Upper lobe of left lung (tissue), 6 donors: ENCODE measurements around the gene PAX7. TPM values are rescaled to one million over a fixed set of nuclear protein-coding genes. Genes with fewer than 3 reads are reported as not detected.

Experiments used
- ATAC-seq, 2 donors: fragments of 200-7000 bp; cut with Tn5 transposase; one replicate each; pipeline ENCODE4 v1.9.1; 2022; ENCODE audit warnings: mild to moderate bottlenecking in 2 of 2, moderate library complexity in 2 of 2; ENCODE audit not compliant: low FRiP score in 2 of 2
- DNase-seq, 2 donors: peaks; one replicate each; pipeline ENCODE4 v3.0.0-alpha.2; 2019 to 2020
- H3K27ac ChIP-seq, 4 donors: fragments of 200-600 bp; sonication (generic); one replicate each; pipeline ENCODE4 v1.5.1; 2016 to 2019
- H3K27me3 ChIP-seq, 4 donors: fragments of 200-600 bp; sonication (generic); one replicate each; pipeline ENCODE4 v1.5.1; 2017 to 2019
- H3K36me3 ChIP-seq, 4 donors: fragments of 200-600 bp; sonication (generic); one replicate each; pipeline ENCODE4 v1.5.1; 2016 to 2019
- H3K4me1 ChIP-seq, 4 donors: fragments of 200-600 bp; sonication (generic); one replicate each; pipeline ENCODE4 v1.5.1; 2018 to 2019
- H3K4me3 ChIP-seq, 4 donors: fragments of 200-600 bp; sonication (generic); one replicate each; pipeline ENCODE4 v1.5.1; 2017 to 2019; ENCODE audit warnings: mild to moderate bottlenecking in 2 of 4, moderate library complexity in 1 of 4
- H3K9me3 ChIP-seq, 4 donors: fragments of 200-600 bp; sonication (generic); one replicate each; pipeline ENCODE4 v1.5.1; 2018 to 2019
- CTCF ChIP-seq, 6 experiments: fragments of 450-650 bp in 4 of 6; fragments of 200-600 bp in 2 of 6; sonication (generic) in 2 of 6; IDR thresholded peaks; one replicate each; pipeline ENCODE4 v1.5.1; 2016 to 2019; ENCODE audit warnings: antibody characterized with exemption in 6 of 6
- EP300 ChIP-seq, 4 donors: sonication (generic); formaldehyde crosslinking; IDR thresholded peaks; one replicate each; pipeline ENCODE4 v1.5.1; 2017; ENCODE audit warnings: antibody characterized with exemption in 4 of 4, control low read depth in 2 of 4
- POLR2A ChIP-seq, 4 donors: fragments of 450-650 bp; IDR thresholded peaks; one replicate each; pipeline ENCODE4 v1.5.1; 2016 to 2017; ENCODE audit warnings: antibody characterized with exemption in 4 of 4, mild to moderate bottlenecking in 2 of 4
- POLR2AphosphoS5 ChIP-seq, 2 donors: sonication (generic); formaldehyde crosslinking; IDR thresholded peaks; one replicate each; pipeline ENCODE4 v1.5.1; 2017; ENCODE audit warnings: antibody characterized with exemption in 2 of 2
- WGBS, 2 donors: methylation state at CpG; one replicate each; pipeline ENCODE4 v1.1.5; 2017 to 2018; 5-methylcytosine and 5-hydroxymethylcytosine counted together
- total RNA-seq, 6 donors: library from RNA; depleted of rRNA in 4 of 6; stranded (reverse); fragments of >200 nt in 4 of 6; gene quantifications; one replicate each; pipeline versions ENCODE4 v1.1.0 to v1.2.1, GENCODE V29; 2016 to 2021
- donor health status: DM: no; HTN: no; CAD: no; lungs with moderate emphysema.
- donor health status: DM: no; HTN: yes; CAD: no; lungs with severe emphysema.

Gene PAX7
- total RNA-seq, 6 donors from 2014 or later = not detected

GRCh38 chr1:18735224-18735997 lies 104.8 kb downstream of the PAX7 start:
- DNase-seq = peak in 1 of 2 donors; percentile 71

GRCh38 chr1:18736958-18737357 lies 106.3 kb downstream of the PAX7 start:
- peak in 1 of 2 donors; percentile 50 for DNase-seq
- Histone ChIP-seq H3K9me3 (no peaks in the 10 kb centered on the region), H3K27ac (no peak overlapping the region), H3K4me3 (no peak overlapping the region), H3K27me3 (no peaks in the 10 kb centered on the region), H3K36me3 (no peaks in the 10 kb centered on the region), H3K4me1 (no peaks in the 10 kb centered on the region)
- TF ChIP-seq EP300 (IDR thresholded peaks at IDR 0.05) (no peak), CTCF (IDR thresholded peaks at IDR 0.05) (no peak), POLR2A (IDR thresholded peaks at IDR 0.05) (no peak), POLR2AphosphoS5 (IDR thresholded peaks at IDR 0.05) (no peak)
- ATAC-seq = no peak
- WGBS, 2 donors = 29 to 72% methylated on average over 1 to 6 of the region's 6 CpGs

More at GRCh38 chr1:18735224-18735997, 104.8 kb downstream of the PAX7 start:
- Histone ChIP-seq H3K27me3 (no peaks in the 10 kb centered on the region), H3K4me1 (no peaks in the 10 kb centered on the region), H3K36me3 (no peaks in the 10 kb centered on the region), H3K4me3 (no peak overlapping the region), H3K27ac (no peak overlapping the region), H3K9me3 (no peaks in the 10 kb centered on the region)
- WGBS, 2 donors = 82 to 83% methylated on average over 11 to 16 of the region's 22 CpGs
- TF ChIP-seq CTCF (IDR thresholded peaks at IDR 0.05) (no peak), EP300 (IDR thresholded peaks at IDR 0.05) (no peak), POLR2A (IDR thresholded peaks at IDR 0.05) (no peak), POLR2AphosphoS5 (IDR thresholded peaks at IDR 0.05) (no peak)
- ATAC-seq = no peak

- ATAC-seq = no peak
- H3K36me3 ChIP-seq = no peaks in the 10 kb centered on the region
- H3K9me3 ChIP-seq = no peaks in the 10 kb centered on the region
- TF ChIP-seq POLR2AphosphoS5 (IDR thresholded peaks at IDR 0.05) (no peak), CTCF (IDR thresholded peaks at IDR 0.05) (no peak), EP300 (IDR thresholded peaks at IDR 0.05) (no peak), POLR2A (IDR thresholded peaks at IDR 0.05) (no peak)
- DNase-seq = peak in 1 of 2 donors; percentile 58
- no peaks in the 10 kb centered on the region for H3K4me1 ChIP-seq
- H3K27ac ChIP-seq = no peak overlapping the region
- no peaks in the 10 kb centered on the region for H3K27me3 ChIP-seq
- WGBS, 2 donors = 34 to 40% methylated on average over 11 of the region's 11 CpGs
- H3K4me3 ChIP-seq = no peak overlapping the region
Measured at GRCh38 chr1:18738126-18738525, 107.5 kb downstream of the PAX7 start.

GRCh38 chr1:18738617-18739016 lies 108.0 kb downstream of the PAX7 start:
- ATAC-seq = no peak
- TF ChIP-seq CTCF (IDR thresholded peaks at IDR 0.05) (no peak), POLR2A (IDR thresholded peaks at IDR 0.05) (no peak), EP300 (IDR thresholded peaks at IDR 0.05) (no peak), POLR2AphosphoS5 (IDR thresholded peaks at IDR 0.05) (no peak)
- Histone ChIP-seq H3K4me1 (no peaks in the 10 kb centered on the region), H3K9me3 (no peaks in the 10 kb centered on the region), H3K27ac (no peak overlapping the region), H3K36me3 (no peaks in the 10 kb centered on the region), H3K4me3 (no peak overlapping the region), H3K27me3 (no peaks in the 10 kb centered on the region)
- DNase-seq = no peak
- WGBS, 2 donors = 85 to 90% methylated on average over 2 to 3 of the region's 3 CpGs

- no peak for TF ChIP-seq POLR2AphosphoS5 (IDR thresholded peaks at IDR 0.05)
- no peak for TF ChIP-seq POLR2A (IDR thresholded peaks at IDR 0.05)
- no peak for TF ChIP-seq CTCF (IDR thresholded peaks at IDR 0.05)
- no peak for TF ChIP-seq EP300 (IDR thresholded peaks at IDR 0.05)
- no peak for DNase-seq
- 53 to 74% methylated on average over 6 of the region's 6 CpGs for WGBS, 2 donors
Measured at GRCh38 chr1:18739408-18739807, 108.8 kb downstream of the PAX7 start.

More at GRCh38 chr1:18739408-18739807, 108.8 kb downstream of the PAX7 start:
- Histone ChIP-seq H3K36me3 (no peaks in the 10 kb centered on the region), H3K4me3 (no peak overlapping the region), H3K27ac (no peak overlapping the region), H3K27me3 (no peaks in the 10 kb centered on the region), H3K9me3 (no peaks in the 10 kb centered on the region), H3K4me1 (no peaks in the 10 kb centered on the region)
- no peak for ATAC-seq
